Testis (tissue), 3 donors: ENCODE measurements around the gene ENTREP3. TPM values are rescaled to one million over a fixed set of nuclear protein-coding genes. Genes with fewer than 3 reads are reported as not detected.
A peak's percentile ranks its signal among the peaks of the same experiment; 100 is the strongest.

Source experiments
- DNase-seq: peaks from one replicate; pipeline ENCODE4 v3.0.0-alpha.2; 2019
- H3K27ac ChIP-seq, 2 donors: fragments of 200-600 bp; sonication (generic); one replicate each; pipeline ENCODE4 v1.5.1; 2019
- H3K27me3 ChIP-seq: fragments of 200-600 bp; sonication (generic); one replicate; pipeline ENCODE4 v1.5.1; 2019
- H3K36me3 ChIP-seq: fragments of 200-600 bp; sonication (generic); one replicate; pipeline ENCODE4 v1.5.1; 2017; ENCODE audit warnings: low read depth; ENCODE audit errors: missing control alignments
- H3K4me1 ChIP-seq: fragments of 200-600 bp; sonication (generic); one replicate; pipeline ENCODE4 v1.5.1; 2019
- H3K4me3 ChIP-seq, 2 donors: fragments of 200-600 bp; sonication (generic); one replicate each; pipeline ENCODE4 v1.5.1; 2017 to 2019
- H3K9me3 ChIP-seq: fragments of 200-600 bp; sonication (generic); one replicate; pipeline ENCODE4 v1.5.1; 2017
- POLR2A ChIP-seq: fragments of 450-650 bp; IDR thresholded peaks from one replicate; pipeline ENCODE4 v1.6.1; 2017; ENCODE audit warnings: antibody characterized with exemption, mild to moderate bottlenecking, moderate library complexity
- WGBS, 2 donors: methylation state at CpG; one replicate each; pipeline ENCODE4 v1.1.5; 2018; 5-methylcytosine and 5-hydroxymethylcytosine counted together
- intact Hi-C: fragments of 100-400 bp; cut with DNase I; formaldehyde crosslinking; loops from one replicate; pipeline ENCODE4 v1.15.1; 2023; ENCODE audit warnings: low total_unique reads
- polyA plus RNA-seq: library from polyadenylated mRNA; stranded (reverse); fragments of 350-450 nt; fragmentation: Illumina TruSeq; extraction: RNeasy Lipid Tissue Mini Kit (QIAGEN cat#74804); gene quantifications from one replicate; pipeline ENCODE4 v1.2.3, GENCODE V29; 2014; ENCODE audit warnings: low read depth, low replicate concordance; ENCODE audit not compliant: insufficient read depth
- total RNA-seq, 2 donors: library from RNA; depleted of rRNA; stranded (reverse); fragments of >200 nt; gene quantifications; one replicate each; pipeline ENCODE4 v1.2.3, GENCODE V29; 2016
- TF ChIP-seq, protein P1 (sequence below), 3 experiments: fragments of 450-650 bp in 2 of 3; fragments of 200-600 bp in 1 of 3; sonication (generic) in 1 of 3; IDR thresholded peaks; one replicate each; pipeline ENCODE4 v1.5.1; 2016 to 2019; ENCODE audit warnings: antibody characterized with exemption in 3 of 3, mild to moderate bottlenecking in 2 of 3, moderate library complexity in 1 of 3

The ENTREP3 gene
- total and polyA plus RNA-seq, 3 donors from 2014 or later = 14.3 to 27.9 (median 15.8) TPM

GRCh38 chr1:155273343-155274245 lies 18.3 kb upstream of the ENTREP3 start, which contains the start of gene CLK2:
TSS of gene CLK2 (minus strand) at chr1:155273504. CDS start at chr1:155270977, 2,527 bp downstream.
- H3K36me3 ChIP-seq = no peaks in the 10 kb centered on the region
- intact Hi-C loops = no loop called here
- H3K27ac ChIP-seq = peak within 1 kb of the TSS; percentile 94 to 97
- no peaks in the 10 kb centered on the region for H3K27me3 ChIP-seq
- TF ChIP-seq, protein P1, sequence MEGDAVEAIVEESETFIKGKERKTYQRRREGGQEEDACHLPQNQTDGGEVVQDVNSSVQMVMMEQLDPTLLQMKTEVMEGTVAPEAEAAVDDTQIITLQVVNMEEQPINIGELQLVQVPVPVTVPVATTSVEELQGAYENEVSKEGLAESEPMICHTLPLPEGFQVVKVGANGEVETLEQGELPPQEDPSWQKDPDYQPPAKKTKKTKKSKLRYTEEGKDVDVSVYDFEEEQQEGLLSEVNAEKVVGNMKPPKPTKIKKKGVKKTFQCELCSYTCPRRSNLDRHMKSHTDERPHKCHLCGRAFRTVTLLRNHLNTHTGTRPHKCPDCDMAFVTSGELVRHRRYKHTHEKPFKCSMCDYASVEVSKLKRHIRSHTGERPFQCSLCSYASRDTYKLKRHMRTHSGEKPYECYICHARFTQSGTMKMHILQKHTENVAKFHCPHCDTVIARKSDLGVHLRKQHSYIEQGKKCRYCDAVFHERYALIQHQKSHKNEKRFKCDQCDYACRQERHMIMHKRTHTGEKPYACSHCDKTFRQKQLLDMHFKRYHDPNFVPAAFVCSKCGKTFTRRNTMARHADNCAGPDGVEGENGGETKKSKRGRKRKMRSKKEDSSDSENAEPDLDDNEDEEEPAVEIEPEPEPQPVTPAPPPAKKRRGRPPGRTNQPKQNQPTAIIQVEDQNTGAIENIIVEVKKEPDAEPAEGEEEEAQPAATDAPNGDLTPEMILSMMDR (IDR thresholded peaks at IDR 0.05) = no peak
- peak; percentile 52 for TF ChIP-seq POLR2A
- DNase-seq = peak; percentile 95
- H3K4me1 ChIP-seq = peaks cover 31% of the 10 kb centered on the region
- H3K4me3 ChIP-seq = peak within 1 kb of the TSS; percentile 73 to 88
- no peaks in the 10 kb centered on the region for H3K9me3 ChIP-seq
- WGBS, 2 donors = 13 to 19% methylated on average over 19 to 47 of the region's 61 CpGs

DNA sequence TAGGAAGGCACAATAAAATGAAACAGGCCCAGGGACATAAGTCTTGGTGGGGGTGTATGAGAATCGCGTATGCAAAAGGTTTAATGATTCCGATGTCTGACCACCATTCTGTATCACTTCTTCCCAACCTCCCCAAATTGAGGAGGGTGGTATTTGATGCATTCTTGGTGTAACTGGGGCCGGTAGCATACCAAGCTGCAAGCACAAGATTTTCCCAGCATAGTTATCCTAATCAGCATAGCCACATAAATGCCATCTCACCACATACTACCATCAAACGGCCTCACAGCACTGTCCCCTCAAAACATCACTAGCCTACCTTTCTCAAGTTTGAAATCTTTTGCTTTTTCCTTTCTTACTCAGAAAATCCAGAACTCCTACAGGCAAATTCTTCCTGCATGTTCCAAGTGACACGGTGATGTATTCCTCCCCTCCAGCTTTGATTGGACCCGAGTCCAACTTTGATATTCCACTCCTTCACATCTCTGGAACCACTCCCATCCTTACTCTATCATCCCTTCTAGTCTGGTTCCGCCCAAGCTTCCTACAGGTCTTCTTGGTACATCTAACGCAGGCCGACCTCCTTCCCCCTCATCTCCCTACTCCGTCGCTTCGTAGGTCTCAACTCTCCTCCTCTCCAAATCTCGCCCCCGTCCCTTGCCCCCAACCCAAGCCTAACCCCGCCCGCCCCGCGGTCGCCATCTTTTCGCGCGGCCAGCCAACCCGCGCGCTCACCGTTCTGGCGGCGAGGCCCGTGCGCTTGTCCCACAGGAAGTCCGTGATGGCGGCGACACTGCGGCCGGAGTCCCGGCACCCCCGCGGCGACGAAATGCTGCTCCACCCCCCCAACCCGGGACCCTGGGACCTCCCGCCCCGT lies 17.4 kb upstream of the ENTREP3 start:
- intact Hi-C loops = no loop called here
- H3K4me1 ChIP-seq = peaks cover 23% of the 10 kb centered on the region
- no peak for TF ChIP-seq POLR2A
- peak overlapping the region; percentile 94 to 97 for H3K27ac ChIP-seq
- no peaks in the 10 kb centered on the region for H3K9me3 ChIP-seq
- H3K27me3 ChIP-seq = no peaks in the 10 kb centered on the region
- peak overlapping the region; percentile 73 to 88 for H3K4me3 ChIP-seq
- no peaks in the 10 kb centered on the region for H3K36me3 ChIP-seq
- WGBS, 2 donors = 4 to 5% methylated on average over 33 to 44 of the region's 44 CpGs
- DNase-seq = peak; percentile 35

DNA sequence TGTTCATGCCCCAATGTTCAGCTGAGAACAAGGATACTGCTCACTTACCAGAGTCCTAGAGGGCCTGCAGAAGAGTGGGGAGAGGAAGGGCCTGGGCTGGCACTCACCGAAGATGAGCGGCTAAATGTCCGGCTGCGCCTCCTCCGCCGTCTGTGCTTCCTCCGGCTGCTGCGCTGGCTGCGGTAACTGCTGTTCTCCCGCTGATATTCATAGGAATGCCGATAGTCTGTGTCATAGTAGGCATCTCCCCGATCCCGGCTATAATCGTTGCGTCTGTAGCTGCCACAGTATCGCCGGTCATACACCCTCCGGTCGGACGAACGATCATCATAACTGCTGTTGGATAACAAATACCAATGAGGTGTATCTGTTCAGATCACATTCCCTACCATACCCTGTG lies 14.1 kb upstream of the ENTREP3 start:
- intact Hi-C loops = no loop called here
- WGBS, 2 donors = 93% methylated on average over 21 of the region's 21 CpGs
- no peak overlapping the region for H3K27ac ChIP-seq
- H3K36me3 ChIP-seq = no peaks in the 10 kb centered on the region
- no peak for DNase-seq
- no peaks in the 10 kb centered on the region for H3K9me3 ChIP-seq
- H3K4me3 ChIP-seq = no peak overlapping the region
- H3K27me3 ChIP-seq = no peaks in the 10 kb centered on the region
- TF ChIP-seq POLR2A = no peak
- TF ChIP-seq, protein P1 (IDR thresholded peaks at IDR 0.05) = no peak
- H3K4me1 ChIP-seq = peaks cover 18% of the 10 kb centered on the region

GRCh38 chr1:155268630-155269029 lies 13.3 kb upstream of the ENTREP3 start:
- intact Hi-C loops = no loop called here
- H3K4me1 ChIP-seq = peaks cover 14% of the 10 kb centered on the region
- no peaks in the 10 kb centered on the region for H3K9me3 ChIP-seq
- H3K27ac ChIP-seq = no peak overlapping the region
- H3K4me3 ChIP-seq = no peak overlapping the region
- WGBS, 2 donors = 90% methylated on average over 20 to 21 of the region's 21 CpGs
- TF ChIP-seq, protein P1 (IDR thresholded peaks at IDR 0.05) = no peak
- no peak for TF ChIP-seq POLR2A
- no peak for DNase-seq
- no peaks in the 10 kb centered on the region for H3K36me3 ChIP-seq
- H3K27me3 ChIP-seq = no peaks in the 10 kb centered on the region

- Histone ChIP-seq H3K36me3 (no peaks in the 10 kb centered on the region), H3K9me3 (no peaks in the 10 kb centered on the region), H3K27me3 (no peaks in the 10 kb centered on the region), H3K4me3 (no peak overlapping the region), H3K4me1 (peaks cover 16% of the 10 kb centered on the region), H3K27ac (no peak overlapping the region)
- TF ChIP-seq, protein P1 (IDR thresholded peaks at IDR 0.05) = no peak
- no peak for TF ChIP-seq POLR2A
- intact Hi-C loops = no loop called here
- WGBS, 2 donors = 95 to 97% methylated on average over 2 of the region's 2 CpGs
- DNase-seq = no peak
These were observed 12.1 kb upstream of the ENTREP3 start for GRCh38 chr1:155267373-155267772.
